BE2C (cell line): ENCODE data around the gene TM2D3.

Experiments
- DNase-seq: peaks from one replicate; pipeline ENCODE4 v3.0.0-alpha.2; 2020
- H3K27me3 ChIP-seq: fragments of 250-450 bp; sonication (Bioruptor Pico); 2 replicates; pipeline ENCODE4 v1.5.1; 2020; ENCODE audit warnings: mild to moderate bottlenecking
- H3K36me3 ChIP-seq: fragments of 250-450 bp; sonication (Bioruptor Pico); 2 replicates; pipeline ENCODE4 v1.5.1; 2020; ENCODE audit warnings: mild to moderate bottlenecking
- H3K4me1 ChIP-seq: fragments of 250-450 bp; sonication (Bioruptor Pico); 2 replicates; pipeline ENCODE4 v1.5.1; 2020
- H3K4me3 ChIP-seq: 2 replicates; pipeline ENCODE4 v1.5.1; 2011; ENCODE audit warnings: low read depth, low read length
- H3K9me3 ChIP-seq: fragments of 250-450 bp; sonication (Bioruptor Pico); 2 replicates; pipeline ENCODE4 v1.5.1; 2020
- TF ChIP-seq, protein P1 (sequence below): IDR thresholded peaks from 2 replicates; pipeline ENCODE4 v1.5.1; 2012; ENCODE audit warnings: mild to moderate bottlenecking, low read depth, low read length

The TM2D3 gene

DNA sequence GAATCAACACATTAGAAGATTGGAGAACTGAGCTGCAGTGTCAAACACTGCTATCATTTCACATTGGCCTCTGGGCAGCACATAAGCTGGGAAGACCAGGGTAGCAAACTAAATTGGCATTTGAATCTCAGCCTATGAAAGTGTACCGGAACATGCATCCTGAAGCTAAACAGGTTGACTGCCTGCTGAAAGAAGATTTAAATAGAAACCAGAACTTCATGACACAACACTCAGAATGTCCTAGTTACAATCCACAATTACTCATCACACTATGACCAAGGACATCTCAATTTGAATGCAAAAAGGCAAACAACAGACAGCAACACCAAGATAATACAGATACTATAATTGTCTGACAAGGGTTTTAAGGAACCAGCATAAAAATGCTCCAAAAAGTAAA, 26.2 kb downstream of the TM2D3 start:
- TF ChIP-seq, protein P1, sequence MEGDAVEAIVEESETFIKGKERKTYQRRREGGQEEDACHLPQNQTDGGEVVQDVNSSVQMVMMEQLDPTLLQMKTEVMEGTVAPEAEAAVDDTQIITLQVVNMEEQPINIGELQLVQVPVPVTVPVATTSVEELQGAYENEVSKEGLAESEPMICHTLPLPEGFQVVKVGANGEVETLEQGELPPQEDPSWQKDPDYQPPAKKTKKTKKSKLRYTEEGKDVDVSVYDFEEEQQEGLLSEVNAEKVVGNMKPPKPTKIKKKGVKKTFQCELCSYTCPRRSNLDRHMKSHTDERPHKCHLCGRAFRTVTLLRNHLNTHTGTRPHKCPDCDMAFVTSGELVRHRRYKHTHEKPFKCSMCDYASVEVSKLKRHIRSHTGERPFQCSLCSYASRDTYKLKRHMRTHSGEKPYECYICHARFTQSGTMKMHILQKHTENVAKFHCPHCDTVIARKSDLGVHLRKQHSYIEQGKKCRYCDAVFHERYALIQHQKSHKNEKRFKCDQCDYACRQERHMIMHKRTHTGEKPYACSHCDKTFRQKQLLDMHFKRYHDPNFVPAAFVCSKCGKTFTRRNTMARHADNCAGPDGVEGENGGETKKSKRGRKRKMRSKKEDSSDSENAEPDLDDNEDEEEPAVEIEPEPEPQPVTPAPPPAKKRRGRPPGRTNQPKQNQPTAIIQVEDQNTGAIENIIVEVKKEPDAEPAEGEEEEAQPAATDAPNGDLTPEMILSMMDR, result no peak
- Histone ChIP-seq H3K4me1 (no peaks in the 10 kb centered on the region), H3K4me3 (no peak overlapping the region), H3K36me3 (no peaks in the 10 kb centered on the region), H3K9me3 (no peaks in the 10 kb centered on the region), H3K27me3 (no peaks in the 10 kb centered on the region)
- DNase-seq, result no peak

DNA sequence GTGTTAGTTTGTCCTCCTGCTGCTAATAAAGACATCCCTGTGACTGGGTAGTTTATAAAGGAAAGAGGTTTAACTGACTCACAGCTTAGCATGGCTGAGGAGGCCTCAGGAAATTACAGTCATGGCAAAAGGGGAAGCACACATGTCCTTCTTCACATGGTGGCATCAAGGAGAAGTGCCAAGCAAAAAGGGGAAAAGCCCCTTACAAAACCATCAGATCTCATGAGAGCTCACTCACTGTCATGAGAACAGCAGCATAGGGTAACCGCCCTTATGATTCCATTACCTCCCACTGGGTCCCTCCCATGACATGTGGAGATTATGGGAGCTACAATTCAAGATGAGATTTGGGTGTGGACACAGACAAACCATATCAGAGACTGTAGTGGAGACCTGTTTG, 27.0 kb downstream of the TM2D3 start:
- no peaks in the 10 kb centered on the region for H3K36me3 ChIP-seq
- H3K4me3 ChIP-seq, result no peak overlapping the region
- no peak for DNase-seq
- H3K9me3 ChIP-seq, result no peaks in the 10 kb centered on the region
- TF ChIP-seq, protein P1, result no peak
- no peaks in the 10 kb centered on the region for H3K4me1 ChIP-seq
- no peaks in the 10 kb centered on the region for H3K27me3 ChIP-seq

DNA sequence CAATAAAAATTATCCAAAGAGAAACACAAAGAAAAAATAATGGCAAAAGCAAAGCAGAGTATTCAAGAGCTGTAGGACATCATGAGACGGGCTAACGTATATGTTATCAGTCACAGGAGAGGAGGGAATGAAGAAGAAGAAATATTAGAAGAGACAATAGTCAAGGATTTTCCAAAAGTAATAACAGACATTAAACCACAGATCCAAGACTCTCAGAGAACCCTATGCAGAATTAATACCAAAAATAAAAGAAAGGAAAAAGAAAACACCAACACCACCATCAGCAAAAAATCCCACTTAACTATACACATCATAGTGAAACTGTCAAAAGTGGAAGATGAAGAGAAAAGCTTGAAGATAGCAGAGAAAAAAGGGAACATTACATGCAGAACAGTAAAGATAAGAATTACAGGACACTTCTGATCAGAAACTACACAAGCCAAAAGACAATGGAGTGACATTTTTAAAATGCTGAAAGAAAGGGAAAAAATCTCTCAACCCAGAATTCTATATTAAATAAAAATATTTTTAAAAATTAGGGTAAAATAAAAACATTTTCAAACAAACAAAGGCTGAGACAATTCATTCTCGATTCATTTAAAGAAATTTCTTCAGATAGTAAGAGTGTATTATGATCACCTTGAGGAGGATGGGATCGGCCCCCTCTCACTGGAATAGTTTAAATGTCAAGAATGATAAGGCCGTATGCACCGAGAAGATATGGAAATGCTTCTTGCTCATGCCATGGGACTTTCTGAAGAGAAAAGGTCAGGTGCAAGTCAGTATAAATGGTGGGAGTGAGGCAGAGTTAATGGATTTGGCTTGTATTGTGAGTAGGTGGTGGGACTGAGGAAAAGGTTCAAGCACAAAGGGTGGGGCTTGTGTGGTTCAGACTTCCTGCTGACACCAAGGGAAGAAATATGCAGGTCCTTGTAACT, 28.5 kb downstream of the TM2D3 start:
- Histone ChIP-seq H3K36me3 (no peaks in the 10 kb centered on the region), H3K27me3 (no peaks in the 10 kb centered on the region), H3K9me3 (no peaks in the 10 kb centered on the region), H3K4me3 (no peak overlapping the region), H3K4me1 (no peaks in the 10 kb centered on the region)
- DNase-seq, result no peak
- TF ChIP-seq, protein P1, result no peak

DNA sequence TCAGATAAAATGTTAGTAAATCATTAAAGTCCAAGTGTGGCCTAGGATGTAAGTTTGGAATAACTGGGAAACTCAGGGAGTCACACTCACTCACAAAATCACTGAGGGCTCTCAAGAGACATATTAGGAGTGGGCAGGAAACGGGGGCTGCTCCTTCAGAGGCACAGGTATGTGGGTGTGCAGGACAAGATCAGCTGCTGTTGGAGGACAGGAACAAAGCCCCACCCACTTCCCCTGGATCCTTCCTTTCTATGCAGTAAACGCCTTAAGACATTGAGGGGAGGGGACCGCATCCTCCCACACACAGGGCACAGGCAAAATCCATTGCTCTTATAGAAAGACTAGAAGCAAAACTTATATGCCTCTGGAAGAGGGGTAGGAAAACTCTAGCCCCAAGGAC, 30.2 kb downstream of the TM2D3 start:
- Histone ChIP-seq H3K4me1 (no peaks in the 10 kb centered on the region), H3K4me3 (no peak overlapping the region), H3K9me3 (no peaks in the 10 kb centered on the region), H3K36me3 (no peaks in the 10 kb centered on the region), H3K27me3 (no peaks in the 10 kb centered on the region)
- DNase-seq, result no peak
- TF ChIP-seq, protein P1, result no peak

DNA sequence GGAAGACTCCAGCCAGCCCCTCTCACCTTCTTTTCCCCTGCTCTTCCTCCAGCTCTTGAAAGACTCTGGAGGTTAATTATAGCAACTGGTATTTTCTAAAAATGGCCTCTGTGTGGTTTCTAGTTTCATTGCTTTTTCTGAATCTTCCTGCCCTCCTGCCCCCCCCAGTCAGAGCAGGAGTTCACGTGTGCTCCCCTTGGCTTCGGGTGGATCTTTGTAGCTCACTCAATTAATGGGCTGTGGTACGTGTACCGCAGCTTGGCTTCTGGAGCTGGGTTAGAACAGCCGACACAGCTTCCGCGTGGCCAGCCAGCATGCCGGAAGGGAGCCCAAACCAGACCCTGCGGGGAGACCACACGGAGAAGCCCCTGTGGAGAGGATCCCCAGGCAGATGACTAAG, 31.5 kb downstream of the TM2D3 start:
- TF ChIP-seq, protein P1, result no peak
- Histone ChIP-seq H3K36me3 (no peaks in the 10 kb centered on the region), H3K4me3 (no peak overlapping the region), H3K4me1 (peaks cover 10% of the 10 kb centered on the region), H3K27me3 (no peaks in the 10 kb centered on the region), H3K9me3 (no peaks in the 10 kb centered on the region)
- DNase-seq, result no peak

DNA sequence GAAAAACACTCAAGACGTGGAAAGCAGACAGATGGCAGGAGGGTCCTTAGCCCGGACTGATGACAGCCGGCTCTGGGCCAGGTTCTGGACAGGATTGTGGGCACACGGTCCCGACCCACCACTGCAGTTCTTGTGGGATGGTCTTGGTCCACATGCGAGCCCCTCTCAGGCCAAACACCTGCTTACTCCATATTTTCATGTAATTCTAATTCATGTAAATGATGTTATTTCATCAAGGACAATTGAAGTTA, 32.6 kb downstream of the TM2D3 start:
- Histone ChIP-seq H3K36me3 (no peaks in the 10 kb centered on the region), H3K27me3 (no peaks in the 10 kb centered on the region), H3K4me1 (peaks cover 18% of the 10 kb centered on the region), H3K9me3 (no peaks in the 10 kb centered on the region), H3K4me3 (no peak overlapping the region)
- TF ChIP-seq, protein P1, result no peak
- no peak for DNase-seq
